T-helper 2 cell treated with Interferon-gamma antibody and Interleukin-4, amounts not matched to agents 100 ng/mL and 5 ng/mL, for 36 hours (primary cell): ENCODE data around the gene SLC25A38. TPM values are rescaled to one million over a fixed set of nuclear protein-coding genes. Genes with fewer than 3 reads are reported as not detected.

Experiments
- intact Hi-C: fragments of 100-400 bp; cut with micrococcal nuclease; formaldehyde crosslinking; loops from one replicate; pipeline ENCODE4 v1.15.1; 2023
- total RNA-seq: library from RNA; stranded (reverse); gene quantifications from 2 replicates; pipeline ENCODE4 v1.2.3, GENCODE V29; 2022

Gene SLC25A38
- total RNA-seq, 1 donor from 2014 or later: 44.3 TPM

GRCh38 chr3:39428745-39429201 lies 45.6 kb downstream of the SLC25A38 start:
- intact Hi-C loops: no loop called here

- intact Hi-C loops: no loop called here
Observed at GRCh38 chr3:39429466-39429865, 46.3 kb downstream of the SLC25A38 start.

GRCh38 chr3:39432342-39432741 lies 49.2 kb downstream of the SLC25A38 start:
- intact Hi-C loops: no loop called here

GRCh38 chr3:39433642-39434041 lies 50.5 kb downstream of the SLC25A38 start:
- intact Hi-C loops: no loop called here

GRCh38 chr3:39434574-39434973 lies 51.4 kb downstream of the SLC25A38 start:
- intact Hi-C loops: no loop called here

- intact Hi-C loops: no loop called here
Observed at GRCh38 chr3:39435006-39435748, 52.0 kb downstream of the SLC25A38 start.

GRCh38 chr3:39438880-39439279 lies 55.7 kb downstream of the SLC25A38 start:
- intact Hi-C loops: no loop called here

GRCh38 chr3:39440316-39440715 lies 57.1 kb downstream of the SLC25A38 start:
- intact Hi-C loops: no loop called here

- intact Hi-C loops: no loop called here
Observed at GRCh38 chr3:39443530-39443929, 60.4 kb downstream of the SLC25A38 start.

GRCh38 chr3:39445927-39446326 lies 62.8 kb downstream of the SLC25A38 start:
- intact Hi-C loops: no loop called here

- intact Hi-C loops: no loop called here
Observed at GRCh38 chr3:39446444-39446843, 63.3 kb downstream of the SLC25A38 start.

Other genes starting within 250 kb of the SLC25A38 start
- 14.8 and 15.2 TPM in 2 replicates for gene CSRNP1, start 229.8 kb upstream of the SLC25A38 start, total RNA-seq
- 0.11 and 0.14 TPM in 2 replicates for gene XIRP1, start 190.8 kb upstream of the SLC25A38 start, total RNA-seq
- 1.8 and 2.1 TPM in 2 replicates for gene CX3CR1, start 103.3 kb upstream of the SLC25A38 start, total RNA-seq
- gene CCR8, start 53.7 kb upstream of the SLC25A38 start, total RNA-seq: 12.6 and 13.7 TPM in 2 replicates
- gene RPSA, start 23.4 kb downstream of the SLC25A38 start, total RNA-seq: 1,835 and 1,858 TPM in 2 replicates
- 0.05 TPM in 1 of 2 replicates, not detected in the other for gene MOBP, start 84.3 kb downstream of the SLC25A38 start, total RNA-seq